RWPE1 (cell line): Measurements from ENCODE around the gene TKT.

Experiments used
- CTCF ChIA-PET: fragments of 350-600 bp; sonication (Branson Sonifier 250); formaldehyde crosslinking; extraction: SDS; loops from one replicate; lab custom pipeline; 2021; lab: Yijun Ruan, JAX
- POLR2A ChIA-PET: fragments of 400-600 bp; formaldehyde crosslinking; extraction: SDS; loops from one replicate; lab custom pipeline; 2020; ENCODE audit warnings: antibody characterized with exemption; ENCODE audit not compliant: low non-redundant PET; lab: Yijun Ruan, JAX
- DNase-seq: peaks from one replicate; pipeline ENCODE4 v3.0.0; 2012; ENCODE audit warnings: low spot score
- H3K27ac ChIP-seq: fragments of 450-650 bp; 2 replicates; pipeline ENCODE4 v1.5.1; 2017
- TF ChIP-seq, protein P1 (sequence below): fragments of 450-650 bp; conservative IDR thresholded peaks from 2 replicates; pipeline ENCODE4 v1.5.1; 2017; ENCODE audit warnings: low read depth, mild to moderate bottlenecking

TKT gene

DNA sequence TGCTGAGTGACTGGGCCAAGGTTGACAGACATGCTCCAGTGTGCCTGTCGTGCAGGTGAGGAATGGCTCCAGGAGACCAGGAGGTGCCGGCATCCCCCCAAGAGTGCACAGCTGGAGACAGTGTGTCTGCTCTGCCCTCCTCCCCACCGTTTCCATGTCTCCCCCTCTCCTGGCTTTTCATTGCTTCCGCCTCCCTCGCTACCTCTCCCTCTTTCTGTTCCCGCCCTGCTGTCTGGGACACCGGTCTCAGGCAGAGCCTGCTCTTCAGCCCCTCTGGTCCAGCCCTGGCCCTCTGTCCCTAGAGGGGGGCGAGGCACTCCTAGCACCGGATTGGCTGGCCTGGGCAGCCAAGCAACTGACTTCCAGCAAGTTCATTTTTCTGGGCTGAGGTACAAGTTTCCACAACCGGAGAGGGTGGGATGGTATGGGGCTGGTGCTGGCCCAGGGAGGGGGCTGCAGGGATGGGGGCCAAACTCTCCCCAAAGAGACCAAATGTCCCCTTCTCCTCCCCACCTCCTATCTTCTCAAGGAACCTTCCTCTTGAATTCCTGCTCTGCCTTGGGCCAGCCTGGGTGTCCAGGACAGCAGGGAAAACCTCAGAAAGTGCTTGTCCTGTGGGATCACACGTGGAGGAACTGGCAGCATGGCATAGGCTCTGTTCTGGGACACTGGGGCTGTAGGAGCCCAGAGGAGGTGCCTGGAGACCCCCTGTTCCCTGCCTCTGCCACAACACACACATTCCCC is 62.2 kb downstream of the TKT start:
- DNase-seq: no peak
- TF ChIP-seq, protein P1, sequence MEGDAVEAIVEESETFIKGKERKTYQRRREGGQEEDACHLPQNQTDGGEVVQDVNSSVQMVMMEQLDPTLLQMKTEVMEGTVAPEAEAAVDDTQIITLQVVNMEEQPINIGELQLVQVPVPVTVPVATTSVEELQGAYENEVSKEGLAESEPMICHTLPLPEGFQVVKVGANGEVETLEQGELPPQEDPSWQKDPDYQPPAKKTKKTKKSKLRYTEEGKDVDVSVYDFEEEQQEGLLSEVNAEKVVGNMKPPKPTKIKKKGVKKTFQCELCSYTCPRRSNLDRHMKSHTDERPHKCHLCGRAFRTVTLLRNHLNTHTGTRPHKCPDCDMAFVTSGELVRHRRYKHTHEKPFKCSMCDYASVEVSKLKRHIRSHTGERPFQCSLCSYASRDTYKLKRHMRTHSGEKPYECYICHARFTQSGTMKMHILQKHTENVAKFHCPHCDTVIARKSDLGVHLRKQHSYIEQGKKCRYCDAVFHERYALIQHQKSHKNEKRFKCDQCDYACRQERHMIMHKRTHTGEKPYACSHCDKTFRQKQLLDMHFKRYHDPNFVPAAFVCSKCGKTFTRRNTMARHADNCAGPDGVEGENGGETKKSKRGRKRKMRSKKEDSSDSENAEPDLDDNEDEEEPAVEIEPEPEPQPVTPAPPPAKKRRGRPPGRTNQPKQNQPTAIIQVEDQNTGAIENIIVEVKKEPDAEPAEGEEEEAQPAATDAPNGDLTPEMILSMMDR: no peak
- H3K27ac ChIP-seq: peak overlapping the region; percentile 50
- POLR2A ChIA-PET: no interaction called here
- CTCF ChIA-PET: interaction anchor here (1.1 kb wide), 1 partner anchor 79 kb away, joined by 6 read pairs; no protein-coding TSS in a partner anchor

DNA sequence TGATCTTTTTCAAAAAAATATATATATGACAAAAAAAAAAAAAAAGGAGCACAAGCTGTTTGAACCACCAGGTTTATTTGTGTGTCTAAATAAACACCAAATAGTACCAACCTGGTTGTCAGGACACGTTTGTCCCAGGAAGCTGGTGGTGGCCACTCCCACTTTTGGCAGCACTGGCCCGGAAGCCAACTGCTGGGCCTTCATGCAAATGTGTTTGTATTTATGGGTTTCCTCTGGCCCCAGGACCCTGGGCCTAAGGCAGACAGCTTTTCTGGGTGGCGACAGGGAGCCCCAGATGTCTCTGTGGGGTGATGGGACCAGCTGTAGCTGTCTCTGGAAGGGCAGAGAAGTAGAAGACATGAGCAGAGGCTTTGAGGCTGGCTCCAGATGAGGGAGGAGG is 63.2 kb downstream of the TKT start:
- ChIA-PET POLR2A (interaction anchor here (0.7 kb wide), 1 partner anchor 16 kb away, joined by 6 read pairs; no protein-coding TSS in a partner anchor), CTCF (interaction anchor here (1.1 kb wide), 1 partner anchor 78 kb away, joined by 6 read pairs; no protein-coding TSS in a partner anchor)
- peak overlapping the region; percentile 46 for H3K27ac ChIP-seq
- DNase-seq: no peak
- TF ChIP-seq, protein P1: no peak

DNA sequence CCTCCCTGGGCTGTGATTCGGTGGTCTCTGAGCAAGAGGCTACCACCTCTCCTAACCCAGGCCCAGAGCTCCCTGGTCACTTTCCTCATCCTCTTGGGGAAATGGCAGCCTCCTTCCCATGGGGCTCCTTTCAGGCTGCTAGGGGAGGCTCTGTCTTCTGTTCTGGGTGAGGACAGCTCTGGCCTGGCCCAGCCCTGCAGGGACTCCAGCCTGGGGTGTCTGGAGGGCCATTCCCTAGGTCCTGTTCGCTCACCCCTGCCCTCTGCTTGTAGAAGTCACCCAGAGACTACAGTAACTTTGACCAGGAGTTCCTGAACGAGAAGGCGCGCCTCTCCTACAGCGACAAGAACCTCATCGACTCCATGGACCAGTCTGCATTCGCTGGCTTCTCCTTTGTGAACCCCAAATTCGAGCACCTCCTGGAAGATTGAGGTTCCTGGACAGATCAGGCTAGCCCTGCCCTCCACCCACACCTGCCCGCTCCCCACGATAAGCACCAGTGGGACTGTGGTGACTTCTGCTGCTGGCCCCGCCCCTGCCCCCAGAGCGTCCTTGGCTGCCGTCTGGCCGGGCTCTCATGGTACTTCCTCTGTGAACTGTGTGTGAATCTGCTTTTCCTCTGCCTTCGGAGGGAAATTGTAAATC is 63.9 kb downstream of the TKT start:
- POLR2A ChIA-PET: no interaction called here
- DNase-seq: no peak
- CTCF ChIA-PET: interaction anchor here (0.7 to 1.0 kb wide), 2 partner anchors 20 to 121 kb away, joined by 3 to 4 read pairs; no protein-coding TSS in a partner anchor
- TF ChIP-seq, protein P1: no peak
- H3K27ac ChIP-seq: peak overlapping the region; percentile 12; the same call in 1 of the 2 replicates

DNA sequence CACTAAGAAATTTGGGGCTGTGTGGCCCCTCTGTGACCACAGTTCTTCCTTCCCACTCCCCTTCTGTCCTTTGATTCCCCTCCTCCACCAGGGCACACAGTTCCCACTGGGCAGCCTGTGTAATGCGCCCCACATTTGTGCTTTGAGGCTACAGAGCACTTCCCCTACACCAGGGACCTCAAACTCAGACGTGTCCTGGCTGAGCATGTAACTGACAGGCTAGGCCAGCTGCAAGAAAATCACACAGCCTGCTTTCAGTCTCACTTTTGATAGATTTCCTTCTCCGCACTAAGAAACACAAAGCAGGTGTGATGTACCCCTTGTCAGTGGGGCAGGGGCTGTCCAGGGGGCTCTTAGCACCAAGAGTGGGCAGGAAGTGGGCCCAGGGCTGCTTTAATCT is 65.2 kb downstream of the TKT start:
- ChIA-PET CTCF (interaction anchor here (1.0 kb wide), 1 partner anchor 18 kb away, joined by 4 read pairs; no protein-coding TSS in a partner anchor), POLR2A (no interaction called here)
- no peak for DNase-seq
- H3K27ac ChIP-seq: peak overlapping the region; percentile 1; the same call in 1 of the 2 replicates
- TF ChIP-seq, protein P1: no peak

DNA sequence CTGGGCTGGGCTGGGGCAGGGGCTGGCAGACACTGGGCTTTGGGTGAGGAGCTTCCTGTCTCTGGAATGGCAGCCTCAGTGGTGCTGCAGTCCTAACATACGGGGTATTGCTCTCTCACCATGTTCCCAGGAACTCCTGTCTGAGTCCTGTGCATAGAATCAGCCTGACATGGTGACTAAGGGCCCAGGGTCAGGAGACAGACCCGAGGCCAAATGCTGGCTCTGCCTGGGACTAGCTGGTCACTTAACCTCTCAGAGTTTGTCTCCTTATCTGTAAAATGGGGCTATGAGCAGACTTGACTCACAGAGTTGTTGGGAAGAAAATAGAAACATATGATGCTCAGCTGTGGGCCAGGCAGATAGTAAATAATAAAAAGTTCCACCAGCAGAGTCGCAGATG is 66.5 kb downstream of the TKT start:
- TF ChIP-seq, protein P1: no peak
- DNase-seq: no peak
- CTCF ChIA-PET: interaction anchor here (0.6 kb wide), 1 partner anchor 540 kb away, joined by 3 read pairs; no protein-coding TSS in a partner anchor
- H3K27ac ChIP-seq: no peak overlapping the region
- POLR2A ChIA-PET: no interaction called here

DNA sequence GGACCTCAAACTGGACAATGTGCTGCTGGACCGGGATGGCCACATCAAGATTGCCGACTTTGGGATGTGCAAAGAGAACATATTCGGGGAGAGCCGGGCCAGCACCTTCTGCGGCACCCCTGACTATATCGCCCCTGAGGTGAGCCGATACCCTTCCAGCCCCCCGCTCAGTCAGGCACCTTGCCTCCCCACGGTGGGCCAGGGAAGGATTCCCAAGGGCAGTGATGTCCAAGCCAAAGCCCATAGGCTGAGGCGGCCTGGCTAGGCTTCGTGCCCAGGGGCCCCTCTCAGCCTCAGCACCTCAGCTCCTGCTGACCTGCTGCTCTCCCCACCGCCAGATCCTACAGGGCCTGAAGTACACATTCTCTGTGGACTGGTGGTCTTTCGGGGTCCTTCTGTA is 67.1 kb downstream of the TKT start:
- ChIA-PET CTCF (no interaction called here), POLR2A (no interaction called here)
- H3K27ac ChIP-seq: no peak overlapping the region
- no peak for DNase-seq
- TF ChIP-seq, protein P1: no peak
